Gastroesophageal sphincter (tissue), 3 donors: ENCODE results near the gene SS18.

Source experiments
- CTCF ChIP-seq, 4 experiments: fragments of 200-600 bp in 2 of 4; fragments of 450-650 bp in 2 of 4; sonication (generic) in 1 of 4; IDR thresholded peaks; one replicate each; pipeline ENCODE4 v1.5.1; 2017 to 2019; ENCODE audit warnings: antibody characterized with exemption in 4 of 4, mild to moderate bottlenecking in 2 of 4, moderate library complexity in 2 of 4
- EP300 ChIP-seq: sonication (generic); formaldehyde crosslinking; IDR thresholded peaks from one replicate; pipeline ENCODE4 v1.6.1; 2017; ENCODE audit warnings: antibody characterized with exemption, mild to moderate bottlenecking
- POLR2A ChIP-seq, 2 donors: fragments of 450-650 bp; IDR thresholded peaks; one replicate each; pipeline ENCODE4 v1.6.1; 2017; ENCODE audit warnings: antibody characterized with exemption in 2 of 2, mild to moderate bottlenecking in 2 of 2, moderate library complexity in 1 of 2
- POLR2AphosphoS5 ChIP-seq: sonication (generic); formaldehyde crosslinking; IDR thresholded peaks from one replicate; pipeline ENCODE4 v1.6.1; 2017; ENCODE audit warnings: antibody characterized with exemption

- TF ChIP-seq CTCF (IDR thresholded peaks at IDR 0.05) (no peak), POLR2AphosphoS5 (no peak), EP300 (no peak), POLR2A (IDR thresholded peaks at IDR 0.05) (no peak)
These were observed 99.9 kb downstream of the SS18 start for GRCh38 chr18:25990473-25990872.
